Tibial nerve (tissue), 4 donors: ENCODE data around the gene UBXN2A.

Experiments used
- EP300 ChIP-seq, 2 donors: sonication (generic); formaldehyde crosslinking; IDR thresholded peaks; one replicate each; pipeline ENCODE4 v1.6.1; 2017; ENCODE audit warnings: antibody characterized with exemption in 2 of 2, mild to moderate bottlenecking in 1 of 2
- POLR2A ChIP-seq, 2 donors: fragments of 450-650 bp; IDR thresholded peaks; one replicate each; pipeline ENCODE4 v1.6.1; 2017; ENCODE audit warnings: antibody characterized with exemption in 2 of 2, mild to moderate bottlenecking in 2 of 2, moderate library complexity in 2 of 2
- TF ChIP-seq, protein P1 (sequence below), 5 experiments: fragments of 200-600 bp in 3 of 5; fragments of 450-650 bp in 2 of 5; sonication (generic) in 3 of 5; IDR thresholded peaks; one replicate each; pipeline ENCODE4 v1.5.1; 2016 to 2019; ENCODE audit warnings: antibody characterized with exemption in 5 of 5, mild to moderate bottlenecking in 3 of 5, moderate library complexity in 2 of 5

- TF ChIP-seq POLR2A (IDR thresholded peaks at IDR 0.05) (no peak), EP300 (IDR thresholded peaks at IDR 0.05) (no peak)
- TF ChIP-seq, protein P1, sequence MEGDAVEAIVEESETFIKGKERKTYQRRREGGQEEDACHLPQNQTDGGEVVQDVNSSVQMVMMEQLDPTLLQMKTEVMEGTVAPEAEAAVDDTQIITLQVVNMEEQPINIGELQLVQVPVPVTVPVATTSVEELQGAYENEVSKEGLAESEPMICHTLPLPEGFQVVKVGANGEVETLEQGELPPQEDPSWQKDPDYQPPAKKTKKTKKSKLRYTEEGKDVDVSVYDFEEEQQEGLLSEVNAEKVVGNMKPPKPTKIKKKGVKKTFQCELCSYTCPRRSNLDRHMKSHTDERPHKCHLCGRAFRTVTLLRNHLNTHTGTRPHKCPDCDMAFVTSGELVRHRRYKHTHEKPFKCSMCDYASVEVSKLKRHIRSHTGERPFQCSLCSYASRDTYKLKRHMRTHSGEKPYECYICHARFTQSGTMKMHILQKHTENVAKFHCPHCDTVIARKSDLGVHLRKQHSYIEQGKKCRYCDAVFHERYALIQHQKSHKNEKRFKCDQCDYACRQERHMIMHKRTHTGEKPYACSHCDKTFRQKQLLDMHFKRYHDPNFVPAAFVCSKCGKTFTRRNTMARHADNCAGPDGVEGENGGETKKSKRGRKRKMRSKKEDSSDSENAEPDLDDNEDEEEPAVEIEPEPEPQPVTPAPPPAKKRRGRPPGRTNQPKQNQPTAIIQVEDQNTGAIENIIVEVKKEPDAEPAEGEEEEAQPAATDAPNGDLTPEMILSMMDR (IDR thresholded peaks at IDR 0.05): no peak
Observed at GRCh38 chr2:24024996-24025663, 84.9 kb downstream of the UBXN2A start.
